PC-3 (cell line): ENCODE measurements around the gene POLR2L. TPM values are rescaled to one million over a fixed set of nuclear protein-coding genes. Genes with fewer than 3 reads are reported as not detected.
A peak's percentile ranks its signal among the peaks of the same experiment; 100 is the strongest.

Experiments
- ATAC-seq: fragments of 200-7000 bp; cut with Tn5 transposase; 2 replicates; pipeline ENCODE4 v1.9.1; 2020; ENCODE audit warnings: mild to moderate bottlenecking, moderate library complexity
- BruUV-seq: library from RNA; stranded (reverse); fragments of 400-500 nt; replicated peaks from 2 replicates; lab custom pipeline; 2021; lab: Mats Ljungman, UMichigan
- CTCF ChIA-PET: fragments of 300-600 bp; sonication (Branson Sonifier 250); formaldehyde crosslinking; loops from one replicate; lab custom pipeline; 2022; ENCODE audit warnings: antibody characterized with exemption; lab: Charles Lee
- POLR2A ChIA-PET: fragments of 300-600 bp; sonication (Branson Sonifier 250); formaldehyde crosslinking; loops from one replicate; lab custom pipeline; 2022; ENCODE audit warnings: antibody characterized with exemption; ENCODE audit not compliant: unreplicated experiment; lab: Charles Lee
- DNase-seq: peaks from one replicate; pipeline ENCODE4 v3.0.0-alpha.2; 2015
- H2AFZ ChIP-seq: fragments of 300-600 bp; sonication (generic); 2 replicates; pipeline ENCODE4 v1.6.0; 2016; ENCODE audit warnings: antibody characterized with exemption, low read length
- H3F3A ChIP-seq: fragments of 300-600 bp; sonication (generic); one replicate; pipeline ENCODE4 v1.6.0; 2017; ENCODE audit warnings: antibody characterized with exemption, low read length, control low read depth, mild to moderate bottlenecking; ENCODE audit not compliant: unreplicated experiment
- H3K27ac ChIP-seq: fragments of 300-600 bp; sonication (generic); 2 replicates; pipeline ENCODE4 v1.5.1; 2016; ENCODE audit warnings: mild to moderate bottlenecking, low read length
- H3K27me3 ChIP-seq: fragments of 300-600 bp; sonication (generic); 2 replicates; pipeline ENCODE4 v1.6.1; 2016; ENCODE audit warnings: low read length, mixed read lengths
- H3K36me3 ChIP-seq: fragments of 300-600 bp; sonication (generic); 2 replicates; pipeline ENCODE4 v1.6.1; 2016; ENCODE audit warnings: low read depth, mixed run types, low read length, mixed read lengths
- H3K4me1 ChIP-seq: fragments of 300-600 bp; sonication (generic); 2 replicates; pipeline ENCODE4 v1.5.1; 2016; ENCODE audit warnings: low read length; ENCODE audit not compliant: insufficient read depth
- H3K4me2 ChIP-seq: fragments of 300-600 bp; sonication (generic); 2 replicates; pipeline ENCODE4 v1.6.0; 2016; ENCODE audit warnings: low read length
- H3K4me3 ChIP-seq: fragments of 300-600 bp; sonication (generic); 2 replicates; pipeline ENCODE4 v1.5.1; 2016; ENCODE audit warnings: mild to moderate bottlenecking, low read length, mixed read lengths
- H3K79me2 ChIP-seq: fragments of 300-600 bp; sonication (generic); 2 replicates; pipeline ENCODE4 v1.6.1; 2017; ENCODE audit warnings: low read length, mixed read lengths
- H3K9ac ChIP-seq: fragments of 300-600 bp; sonication (generic); 2 replicates; pipeline ENCODE4 v1.6.0; 2016; ENCODE audit warnings: mild to moderate bottlenecking, low read length
- H3K9me2 ChIP-seq: fragments of 300-600 bp; sonication (generic); replicated peaks from 2 replicates; pipeline ENCODE4 v1.6.1; 2016; ENCODE audit warnings: mixed run types, low read length, mixed read lengths
- H3K9me3 ChIP-seq: fragments of 300-600 bp; sonication (generic); 2 replicates; pipeline ENCODE4 v1.6.1; 2016; ENCODE audit warnings: low read length, mixed read lengths
- H4K20me1 ChIP-seq: fragments of 300-600 bp; sonication (generic); 2 replicates; pipeline ENCODE4 v1.6.1; 2016; ENCODE audit warnings: low read length, mixed read lengths
- CTCF ChIP-seq: fragments of 300-600 bp; sonication (generic); conservative IDR thresholded peaks from 2 replicates; pipeline ENCODE4 v1.5.1; 2017; ENCODE audit warnings: antibody characterized with exemption, low read depth, mild to moderate bottlenecking, low read length
- EZH2 ChIP-seq: fragments of 300-600 bp; sonication (generic); IDR thresholded peaks from one replicate; pipeline ENCODE4 v1.6.1; 2017; ENCODE audit warnings: antibody characterized with exemption, mild to moderate bottlenecking, low read length; ENCODE audit not compliant: unreplicated experiment
- EZH2phosphoT487 ChIP-seq: fragments of 300-600 bp; sonication (generic); IDR thresholded peaks from 2 replicates; pipeline ENCODE4 v1.6.1; 2018; ENCODE audit warnings: mild to moderate bottlenecking, antibody characterized with exemption, low read length, borderline replicate concordance
- intact Hi-C: fragments of 100-400 bp; cut with micrococcal nuclease; formaldehyde crosslinking; loops from 2 replicates; pipeline ENCODE4 v1.9.0; 2023
- total RNA-seq: library from RNA; depleted of rRNA; stranded (reverse); fragments of >200 nt; gene quantifications from 2 replicates; pipeline ENCODE4 v1.2.3, GENCODE V29; 2014

The POLR2L gene
- total RNA-seq, 1 experiment from 2014 or later = 1,148 TPM

GRCh38 chr11:845872-846495 is 3.7 kb upstream of the POLR2L start:
- H3K79me2 ChIP-seq = peaks cover 59% of the 10 kb centered on the region
- no peak overlapping the region for H3K27ac ChIP-seq
- no peaks in the 10 kb centered on the region for H3F3A ChIP-seq
- peaks cover 5% of the 10 kb centered on the region for H3K36me3 ChIP-seq
- CTCF ChIA-PET = no interaction called here
- H3K4me2 ChIP-seq = peak overlapping the region; percentile 90
- DNase-seq (no peak), ATAC-seq (no peak)
- TF ChIP-seq EZH2 (no peak), CTCF (no peak)
- H3K4me3 ChIP-seq = no peak overlapping the region
- H3K9me2 ChIP-seq = no peaks in the 10 kb centered on the region
- BruUV-seq = no TSS peak
- no peak overlapping the region for H2AFZ ChIP-seq
- POLR2A ChIA-PET = interaction anchor here (0.6 kb wide), 1 partner anchor 171 kb away, joined by 4 read pairs; no protein-coding TSS in a partner anchor
- peaks cover 11% of the 10 kb centered on the region for H4K20me1 ChIP-seq
- no peak overlapping the region for H3K9ac ChIP-seq
- no peaks in the 10 kb centered on the region for H3K27me3 ChIP-seq
- no peaks in the 10 kb centered on the region for H3K9me3 ChIP-seq
- intact Hi-C loops = no loop called here
- peaks cover 33% of the 10 kb centered on the region for H3K4me1 ChIP-seq

- Histone ChIP-seq H3K4me2 (peak overlapping the region; percentile 90), H3K4me3 (peak overlapping the region; percentile 100; the same call in 1 of the 2 replicates), H3K9me3 (no peaks in the 10 kb centered on the region), H2AFZ (no peak overlapping the region), H3K36me3 (peaks cover 15% of the 10 kb centered on the region), H3F3A (no peaks in the 10 kb centered on the region), H3K27ac (peak overlapping the region; percentile 64; the same call in 1 of the 2 replicates), H4K20me1 (peaks cover 22% of the 10 kb centered on the region), H3K79me2 (peaks cover 69% of the 10 kb centered on the region), H3K27me3 (no peaks in the 10 kb centered on the region), H3K9me2 (no peaks in the 10 kb centered on the region), H3K9ac (0 out of 2 replicates have a peak overlapping the region, but pooled peaks have one; percentile 48), H3K4me1 (peaks cover 43% of the 10 kb centered on the region)
- POLR2A ChIA-PET = interaction anchor here (0.5 to 0.6 kb wide), 2 partner anchors 26 to 170 kb away, joined by 3 to 4 read pairs; no protein-coding TSS in a partner anchor
- TF ChIP-seq EZH2phosphoT487 (no peak), CTCF (no peak), EZH2 (no peak)
- CTCF ChIA-PET = interaction anchor here (0.6 kb wide), 1 partner anchor 144 kb away, joined by 6 read pairs; no protein-coding TSS in a partner anchor
- ATAC-seq = peak; percentile 30
- TSS peak; percentile 17 for BruUV-seq
- intact Hi-C loops = loop anchor here (5.0 kb wide), 1 partner anchor 207 kb away; no protein-coding TSS in a partner anchor
- peak; percentile 74 for DNase-seq
These were observed 2.6 kb upstream of the POLR2L start for GRCh38 chr11:844693-845644.
